ENCODE data around the gene RBM15.

Gene RBM15

DNA sequence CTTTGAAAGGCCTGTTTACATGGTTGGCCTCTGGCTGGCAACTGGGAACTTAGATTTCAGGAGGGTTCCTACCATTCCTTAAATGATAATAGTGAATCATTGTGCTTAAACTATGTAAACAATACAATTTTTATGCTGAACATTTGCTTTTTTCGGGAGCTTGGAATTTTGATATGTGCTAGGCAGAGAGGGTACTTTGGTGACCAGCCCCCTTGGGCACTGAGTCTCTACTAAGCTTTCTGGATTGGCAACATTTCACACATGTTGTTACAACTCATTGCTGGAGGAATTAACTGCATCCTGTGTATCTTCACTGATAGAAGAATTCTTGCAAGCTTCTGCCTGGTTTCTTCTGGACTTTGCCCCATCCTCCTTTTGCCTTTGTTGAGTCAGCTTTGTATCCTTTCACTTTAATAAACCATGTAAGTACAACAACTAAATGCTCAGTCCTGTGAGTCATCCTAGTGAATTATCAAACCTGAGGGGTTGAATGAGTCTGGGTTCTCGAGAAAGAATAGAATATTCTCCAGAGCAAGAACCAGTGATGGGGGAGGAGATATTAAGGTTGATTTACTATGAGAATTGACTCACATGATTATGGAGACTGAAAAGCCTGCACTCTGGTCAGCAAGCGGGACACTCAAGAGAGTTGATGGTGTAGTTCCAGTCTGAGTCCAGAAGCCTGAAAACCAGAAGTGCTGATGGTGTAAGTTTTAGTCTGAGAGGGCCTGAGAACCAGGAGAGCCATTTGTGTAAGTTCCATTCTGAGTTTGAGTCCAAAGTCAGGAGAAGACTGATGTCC lies 54.7 kb downstream of the RBM15 start:
- H3K27ac ChIP-seq (ENCODE audit: low read length): no peak overlapping the region
- H3K36me3 ChIP-seq (ENCODE audit: insufficient read depth, low read depth, low read length): no peaks in the 10 kb centered on the region
- H3K27me3 ChIP-seq (ENCODE audit: insufficient read depth, low read length): no peaks in the 10 kb centered on the region
- H3K4me3 ChIP-seq (ENCODE audit: low read length): no peak overlapping the region
- H3K4me1 ChIP-seq (ENCODE audit: insufficient read depth, low read length): peaks cover 11% of the 10 kb centered on the region
- H3K9me3 ChIP-seq (ENCODE audit: insufficient read depth, low read depth, low read length): no peaks in the 10 kb centered on the region
- no peak overlapping the region for H3K9ac ChIP-seq (ENCODE audit: low read depth, low read length)

- Histone ChIP-seq H3K36me3 (ENCODE audit: insufficient read depth, low read depth, low read length) (peaks cover 4% of the 10 kb centered on the region; the same call in 1 of the 2 replicates), H3K9me3 (ENCODE audit: insufficient read depth, low read depth, low read length) (no peaks in the 10 kb centered on the region), H3K27me3 (ENCODE audit: insufficient read depth, low read length) (no peaks in the 10 kb centered on the region), H3K27ac (ENCODE audit: low read length) (no peak overlapping the region), H3K9ac (ENCODE audit: low read depth, low read length) (no peak overlapping the region), H3K4me3 (ENCODE audit: low read length) (no peak overlapping the region), H3K4me1 (ENCODE audit: insufficient read depth, low read length) (peaks cover 11% of the 10 kb centered on the region)
Observed at GRCh38 chr1:110394493-110394820, 55.3 kb downstream of the RBM15 start.

Data from iPS-20b (cell line).